Transverse colon (tissue), 3 donors: ENCODE results near the gene GNRH2.

ENCODE experiments used
- EP300 ChIP-seq: sonication (generic); formaldehyde crosslinking; IDR thresholded peaks from one replicate; pipeline ENCODE4 v1.6.1; 2017; ENCODE audit warnings: antibody characterized with exemption, low read depth
- TF ChIP-seq, protein P1 (sequence below), 5 experiments: fragments of 200-600 bp in 3 of 5; fragments of 450-650 bp in 2 of 5; sonication (generic) in 3 of 5; IDR thresholded peaks; 1 replicate in 2 of 5; 2 replicates in 3 of 5; pipeline ENCODE4 v1.5.1; 2016 to 2017; ENCODE audit warnings: antibody characterized with exemption in 5 of 5, inconsistent platforms in 3 of 5, mild to moderate bottlenecking in 2 of 5, moderate library complexity in 1 of 5

DNA sequence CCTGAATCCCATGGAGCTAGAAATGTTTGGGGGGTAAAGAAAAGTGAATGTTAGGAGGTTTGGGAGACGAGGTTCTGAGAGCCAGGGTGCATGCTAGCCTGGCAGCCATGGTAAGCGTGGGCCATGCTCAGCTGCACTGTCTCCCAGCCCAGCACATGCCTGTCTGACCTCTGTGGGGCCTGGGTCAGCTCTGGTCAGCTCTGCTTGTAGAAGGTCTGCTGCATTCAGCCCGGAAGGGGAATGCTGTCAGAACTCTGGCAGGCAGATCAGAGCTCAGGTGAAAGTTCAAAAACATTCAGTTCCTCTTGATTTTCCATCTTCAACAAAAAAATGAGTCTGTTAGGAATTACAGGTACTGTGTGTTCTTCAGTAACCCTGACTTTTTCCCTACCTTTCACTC, 5.8 kb upstream of the GNRH2 start:
- TF ChIP-seq, protein P1, sequence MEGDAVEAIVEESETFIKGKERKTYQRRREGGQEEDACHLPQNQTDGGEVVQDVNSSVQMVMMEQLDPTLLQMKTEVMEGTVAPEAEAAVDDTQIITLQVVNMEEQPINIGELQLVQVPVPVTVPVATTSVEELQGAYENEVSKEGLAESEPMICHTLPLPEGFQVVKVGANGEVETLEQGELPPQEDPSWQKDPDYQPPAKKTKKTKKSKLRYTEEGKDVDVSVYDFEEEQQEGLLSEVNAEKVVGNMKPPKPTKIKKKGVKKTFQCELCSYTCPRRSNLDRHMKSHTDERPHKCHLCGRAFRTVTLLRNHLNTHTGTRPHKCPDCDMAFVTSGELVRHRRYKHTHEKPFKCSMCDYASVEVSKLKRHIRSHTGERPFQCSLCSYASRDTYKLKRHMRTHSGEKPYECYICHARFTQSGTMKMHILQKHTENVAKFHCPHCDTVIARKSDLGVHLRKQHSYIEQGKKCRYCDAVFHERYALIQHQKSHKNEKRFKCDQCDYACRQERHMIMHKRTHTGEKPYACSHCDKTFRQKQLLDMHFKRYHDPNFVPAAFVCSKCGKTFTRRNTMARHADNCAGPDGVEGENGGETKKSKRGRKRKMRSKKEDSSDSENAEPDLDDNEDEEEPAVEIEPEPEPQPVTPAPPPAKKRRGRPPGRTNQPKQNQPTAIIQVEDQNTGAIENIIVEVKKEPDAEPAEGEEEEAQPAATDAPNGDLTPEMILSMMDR (IDR thresholded peaks at IDR 0.05): no peak
- no peak for TF ChIP-seq EP300
